ENCODE measurements around the gene ABHD12. TPM values are rescaled to one million over a fixed set of nuclear protein-coding genes. Genes with fewer than 3 reads are reported as not detected.
"Not testable (repeated sequence)": the region's sequence is repeated elsewhere in the genome, so short reads cannot be mapped to it uniquely, and the experiment has no call there.

ABHD12 gene
- total RNA-seq, 1 experiment from 2014 or later, result 130 TPM

- no peak for DNase-seq (ENCODE audit: low read depth)
These were observed 112.6 kb downstream of the ABHD12 start for GRCh38 chr20:25277941-25278521.

GRCh38 chr20:25277051-25277801 is 113.4 kb downstream of the ABHD12 start:
- DNase-seq (ENCODE audit: low read depth), result no peak

GRCh38 chr20:25276533-25277050 is 114.0 kb downstream of the ABHD12 start:
- no peak for DNase-seq (ENCODE audit: low read depth)

- DNase-seq (ENCODE audit: low read depth), result no peak
These were observed 114.7 kb downstream of the ABHD12 start for GRCh38 chr20:25275813-25276532.

- DNase-seq (ENCODE audit: low read depth), result no peak
These were observed 115.5 kb downstream of the ABHD12 start for GRCh38 chr20:25274891-25275812.

GRCh38 chr20:25274481-25274880 is 116.2 kb downstream of the ABHD12 start:
- no peak for DNase-seq (ENCODE audit: low read depth)

GRCh38 chr20:25273541-25274358 is 116.9 kb downstream of the ABHD12 start:
- DNase-seq (ENCODE audit: low read depth), result no peak

- DNase-seq (ENCODE audit: low read depth), result no peak
These were observed 117.6 kb downstream of the ABHD12 start for GRCh38 chr20:25273046-25273445.

- peak; percentile 32 for DNase-seq (ENCODE audit: low read depth)
These were observed 118.2 kb downstream of the ABHD12 start for GRCh38 chr20:25272223-25273000.

- DNase-seq (ENCODE audit: low read depth), result no peak
These were observed 119.0 kb downstream of the ABHD12 start for GRCh38 chr20:25271486-25272222.

- no peak for DNase-seq (ENCODE audit: low read depth)
These were observed 119.8 kb downstream of the ABHD12 start for GRCh38 chr20:25270829-25271251.

- no peak for DNase-seq (ENCODE audit: low read depth)
These were observed 120.8 kb downstream of the ABHD12 start for GRCh38 chr20:25269833-25270170.

GRCh38 chr20:25269057-25269832 is 121.4 kb downstream of the ABHD12 start:
- no peak for DNase-seq (ENCODE audit: low read depth)

GRCh38 chr20:25260770-25261437 is 129.7 kb downstream of the ABHD12 start:
- not testable (repeated sequence) for DNase-seq (ENCODE audit: low read depth)

GRCh38 chr20:25259788-25260254 is 130.8 kb downstream of the ABHD12 start:
- no peak for DNase-seq (ENCODE audit: low read depth)

GRCh38 chr20:25259358-25259757 is 131.3 kb downstream of the ABHD12 start:
- DNase-seq (ENCODE audit: low read depth), result no peak

- DNase-seq (ENCODE audit: low read depth), result no peak
These were observed 131.8 kb downstream of the ABHD12 start for GRCh38 chr20:25258828-25259227.

GRCh38 chr20:25258476-25258805 is 132.2 kb downstream of the ABHD12 start:
- DNase-seq (ENCODE audit: low read depth), result no peak
